ENCODE results near the gene SDF2L1.

DNA sequence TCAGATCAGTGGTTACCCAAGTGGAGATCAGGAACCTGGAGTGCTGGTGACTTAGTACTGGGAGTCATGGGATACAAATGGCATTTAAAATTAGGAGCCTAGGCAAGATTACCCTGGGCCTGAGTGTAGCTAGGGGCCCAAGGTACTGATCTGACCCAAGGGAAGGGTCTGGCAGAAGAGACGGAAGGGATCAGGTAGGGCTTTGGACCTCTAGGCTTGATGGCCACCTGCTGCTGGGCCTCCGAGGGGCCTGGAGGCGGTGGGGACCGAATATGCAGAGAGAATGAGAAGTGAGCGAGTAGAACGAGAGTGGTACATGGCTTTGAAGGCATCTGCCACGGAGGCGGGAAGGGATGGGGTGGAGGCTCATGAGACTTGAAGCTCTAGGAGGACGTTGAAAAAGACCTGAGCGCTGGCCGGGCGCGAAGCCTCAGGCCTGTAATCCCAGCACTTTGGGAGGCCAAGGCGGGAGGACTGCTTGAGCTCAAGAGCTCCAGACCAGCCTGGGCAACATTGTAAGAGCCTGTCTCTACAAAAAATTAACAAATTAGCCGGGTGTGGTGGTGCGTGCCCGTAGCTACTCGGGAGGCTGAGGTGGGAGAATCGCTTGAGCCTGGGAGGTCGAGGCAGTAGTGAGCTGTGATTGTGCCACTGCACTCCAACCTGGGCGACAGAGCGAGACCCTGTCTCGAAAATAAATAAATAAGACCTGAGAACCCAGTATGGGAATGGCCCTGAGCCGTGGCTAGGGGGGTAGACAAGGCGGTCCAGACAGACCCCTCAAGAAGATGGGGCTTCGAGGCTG, 23.1 kb downstream of the SDF2L1 start:
- TF ChIP-seq EZH2phosphoT487 (IDR thresholded peaks at IDR 0.05; ENCODE audit: borderline replicate concordance, low read depth, low read length) = no peak
- TF ChIP-seq, protein P1, sequence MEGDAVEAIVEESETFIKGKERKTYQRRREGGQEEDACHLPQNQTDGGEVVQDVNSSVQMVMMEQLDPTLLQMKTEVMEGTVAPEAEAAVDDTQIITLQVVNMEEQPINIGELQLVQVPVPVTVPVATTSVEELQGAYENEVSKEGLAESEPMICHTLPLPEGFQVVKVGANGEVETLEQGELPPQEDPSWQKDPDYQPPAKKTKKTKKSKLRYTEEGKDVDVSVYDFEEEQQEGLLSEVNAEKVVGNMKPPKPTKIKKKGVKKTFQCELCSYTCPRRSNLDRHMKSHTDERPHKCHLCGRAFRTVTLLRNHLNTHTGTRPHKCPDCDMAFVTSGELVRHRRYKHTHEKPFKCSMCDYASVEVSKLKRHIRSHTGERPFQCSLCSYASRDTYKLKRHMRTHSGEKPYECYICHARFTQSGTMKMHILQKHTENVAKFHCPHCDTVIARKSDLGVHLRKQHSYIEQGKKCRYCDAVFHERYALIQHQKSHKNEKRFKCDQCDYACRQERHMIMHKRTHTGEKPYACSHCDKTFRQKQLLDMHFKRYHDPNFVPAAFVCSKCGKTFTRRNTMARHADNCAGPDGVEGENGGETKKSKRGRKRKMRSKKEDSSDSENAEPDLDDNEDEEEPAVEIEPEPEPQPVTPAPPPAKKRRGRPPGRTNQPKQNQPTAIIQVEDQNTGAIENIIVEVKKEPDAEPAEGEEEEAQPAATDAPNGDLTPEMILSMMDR (conservative IDR thresholded peaks at IDR 0.05; ENCODE audit: low read length) = no peak
